H9 (cell line): ENCODE results near the gene EGLN1. TPM values are rescaled to one million over a fixed set of nuclear protein-coding genes. Genes with fewer than 3 reads are reported as not detected.

Experiments used
- DNase-seq: peaks from one replicate; pipeline ENCODE4 v3.0.0-alpha.2; 2017
- H2AFZ ChIP-seq: one replicate; pipeline ENCODE4 v1.6.1; 2013; ENCODE audit warnings: mild to moderate bottlenecking, low read length, control low read depth, moderate library complexity
- H2AK5ac ChIP-seq: 2 replicates; pipeline ENCODE4 v1.6.1; 2013; ENCODE audit warnings: low read length, control low read depth, mixed read lengths; ENCODE audit not compliant: insufficient read length
- H2BK120ac ChIP-seq: one replicate; pipeline ENCODE4 v1.6.1; 2013; ENCODE audit warnings: low read depth, mild to moderate bottlenecking, low read length, control low read depth, inconsistent platforms; ENCODE audit not compliant: poor library complexity, severe bottlenecking
- H2BK12ac ChIP-seq: 2 replicates; pipeline ENCODE4 v1.6.1; 2013; ENCODE audit warnings: low read length, control low read depth, mixed read lengths, low read depth; ENCODE audit not compliant: insufficient read length
- H2BK15ac ChIP-seq: 2 replicates; pipeline ENCODE4 v1.6.1; 2013; ENCODE audit warnings: low read depth, low read length, control low read depth
- H2BK20ac ChIP-seq: one replicate; pipeline ENCODE4 v1.6.1; 2013; ENCODE audit warnings: low read depth, mild to moderate bottlenecking, low read length, control low read depth, inconsistent platforms; ENCODE audit not compliant: poor library complexity, severe bottlenecking
- H2BK5ac ChIP-seq: 2 replicates; pipeline ENCODE4 v1.6.1; 2013; ENCODE audit warnings: low read length, control low read depth, mixed read lengths; ENCODE audit not compliant: insufficient read length
- H3K14ac ChIP-seq: 2 replicates; pipeline ENCODE4 v1.6.1; 2013; ENCODE audit warnings: low read length, control low read depth; ENCODE audit not compliant: insufficient read depth
- H3K18ac ChIP-seq: 2 replicates; pipeline ENCODE4 v1.6.1; 2013; ENCODE audit warnings: low read depth, mild to moderate bottlenecking, mixed read lengths, low read length, control low read depth; ENCODE audit not compliant: insufficient read length
- H3K23ac ChIP-seq: 2 replicates; pipeline ENCODE4 v1.6.1; 2013; ENCODE audit warnings: low read length, control low read depth, mixed read lengths, low read depth; ENCODE audit not compliant: insufficient read length
- H3K23me2 ChIP-seq: 2 replicates; pipeline ENCODE4 v1.6.1; 2013; ENCODE audit warnings: low read depth, mild to moderate bottlenecking, mixed read lengths, low read length, control low read depth; ENCODE audit not compliant: insufficient read length, poor library complexity, severe bottlenecking
- H3K27ac ChIP-seq: 2 replicates; pipeline ENCODE4 v1.5.1; 2013; ENCODE audit warnings: low read length, control low read depth, mixed read lengths, low read depth; ENCODE audit not compliant: insufficient read length
- H3K27me3 ChIP-seq: 2 replicates; pipeline ENCODE4 v1.6.1; 2013; ENCODE audit warnings: low read length, control low read depth, inconsistent platforms; ENCODE audit not compliant: insufficient read depth
- H3K4ac ChIP-seq: 2 replicates; pipeline ENCODE4 v1.6.1; 2013; ENCODE audit warnings: low read depth, mild to moderate bottlenecking, control low read depth, inconsistent platforms, low read length, moderate library complexity
- H3K4me1 ChIP-seq: 2 replicates; pipeline ENCODE4 v1.6.1; 2013; ENCODE audit warnings: low read length, control low read depth, inconsistent platforms; ENCODE audit not compliant: insufficient read depth
- H3K4me2 ChIP-seq: 2 replicates; pipeline ENCODE4 v1.6.1; 2013; ENCODE audit warnings: low read length, control low read depth, mixed read lengths; ENCODE audit not compliant: insufficient read length, insufficient read depth
- H3K56ac ChIP-seq: 2 replicates; pipeline ENCODE4 v1.6.1; 2013; ENCODE audit warnings: low read depth, mild to moderate bottlenecking, mixed read lengths, low read length, control low read depth; ENCODE audit not compliant: insufficient read length
- H3K79me1 ChIP-seq: 2 replicates; pipeline ENCODE4 v1.6.1; 2013; ENCODE audit warnings: low read depth, mild to moderate bottlenecking, moderate library complexity, low read length, control low read depth, inconsistent platforms; ENCODE audit not compliant: insufficient read depth, poor library complexity, severe bottlenecking
- H3K79me2 ChIP-seq: 2 replicates; pipeline ENCODE4 v1.6.1; 2013; ENCODE audit warnings: low read length, control low read depth, inconsistent platforms; ENCODE audit not compliant: insufficient read depth
- H3K9ac ChIP-seq: 2 replicates; pipeline ENCODE4 v1.6.1; 2013; ENCODE audit warnings: low read length, control low read depth, mixed read lengths; ENCODE audit not compliant: insufficient read length; ENCODE audit errors: extremely low read depth
- H3K9me3 ChIP-seq: one replicate; pipeline ENCODE4 v1.6.1; 2013; ENCODE audit warnings: low read depth, low read length, inconsistent platforms; ENCODE audit not compliant: control insufficient read depth
- H3T11ph ChIP-seq: one replicate; pipeline ENCODE4 v1.6.1; 2013; ENCODE audit warnings: mild to moderate bottlenecking, low read length, control low read depth, inconsistent platforms
- H4K20me1 ChIP-seq: one replicate; pipeline ENCODE4 v1.6.1; 2013; ENCODE audit not compliant: control insufficient read depth, insufficient read length, insufficient read depth
- H4K5ac ChIP-seq: 2 replicates; pipeline ENCODE4 v1.6.1; 2013; ENCODE audit warnings: low read depth, mild to moderate bottlenecking, mixed read lengths, low read length, control low read depth; ENCODE audit not compliant: insufficient read length
- H4K8ac ChIP-seq: replicated peaks from 2 replicates; pipeline ENCODE4 v1.6.1; 2013; ENCODE audit warnings: low read length, control low read depth, mixed read lengths, low read depth; ENCODE audit not compliant: insufficient read length
- H4K91ac ChIP-seq: 2 replicates; pipeline ENCODE4 v1.6.1; 2013; ENCODE audit warnings: low read depth, mild to moderate bottlenecking, moderate library complexity, mixed read lengths, low read length, control low read depth; ENCODE audit not compliant: insufficient read length
- H3K27ac Mint-ChIP-seq, 3 experiments: 2 replicates in 2 of 3; 3 replicates in 1 of 3; pipeline ENCODE4 v1.8.0; 2020 to 2021; ENCODE audit warnings: mixed read lengths in 3 of 3, mild to moderate bottlenecking in 1 of 3, moderate library complexity in 1 of 3
- H3K27me3 Mint-ChIP-seq: 2 replicates; pipeline ENCODE4 v1.8.0; 2021; ENCODE audit warnings: low read depth, mild to moderate bottlenecking, moderate library complexity, mixed read lengths
- H3K36me3 Mint-ChIP-seq, 3 experiments: 2 replicates in 2 of 3; 3 replicates in 1 of 3; pipeline ENCODE4 v1.8.0; 2020 to 2021; ENCODE audit warnings: low read depth in 3 of 3, mixed read lengths in 3 of 3; ENCODE audit not compliant: insufficient read depth in 1 of 3
- H3K4me1 Mint-ChIP-seq, 2 experiments: 2 replicates each; pipeline ENCODE4 v1.8.0; 2020; ENCODE audit warnings: mixed read lengths in 2 of 2
- H3K4me3 Mint-ChIP-seq, 2 experiments: 2 replicates in 1 of 2; 3 replicates in 1 of 2; pipeline ENCODE4 v1.8.0; 2020 to 2021; ENCODE audit warnings: mild to moderate bottlenecking in 2 of 2, mixed read lengths in 2 of 2, moderate library complexity in 1 of 2
- H3K9me3 Mint-ChIP-seq, 2 experiments: 2 replicates in 1 of 2; 3 replicates in 1 of 2; pipeline ENCODE4 v1.8.0; 2020; ENCODE audit warnings: mild to moderate bottlenecking in 2 of 2, mixed read lengths in 2 of 2, moderate library complexity in 1 of 2
- WGBS: extraction: QIAGEN DNeasy Blood & Tissue Kit; methylation state at CpG from one replicate; pipeline ENCODE4 v1.1.7; 2013; ENCODE audit warnings: missing lambda C conversion rate, low lambda C conversion rate, mixed read lengths; ENCODE audit not compliant: insufficient read length; ENCODE audit errors: extremely low coverage; 5-methylcytosine and 5-hydroxymethylcytosine counted together
- total RNA-seq: library from RNA; stranded (reverse); gene quantifications from 2 replicates; pipeline ENCODE4 v1.2.1, GENCODE V29; 2021
- TF ChIP-seq, protein P1 (sequence below): fragments of 200-600 bp; sonication (generic); conservative IDR thresholded peaks from 3 replicates; pipeline ENCODE4 v1.8.0; 2021; ENCODE audit warnings: antibody characterized with exemption, mild to moderate bottlenecking

The EGLN1 gene
- total RNA-seq, 1 experiment from 2014 or later, result 8.4 TPM

DNA sequence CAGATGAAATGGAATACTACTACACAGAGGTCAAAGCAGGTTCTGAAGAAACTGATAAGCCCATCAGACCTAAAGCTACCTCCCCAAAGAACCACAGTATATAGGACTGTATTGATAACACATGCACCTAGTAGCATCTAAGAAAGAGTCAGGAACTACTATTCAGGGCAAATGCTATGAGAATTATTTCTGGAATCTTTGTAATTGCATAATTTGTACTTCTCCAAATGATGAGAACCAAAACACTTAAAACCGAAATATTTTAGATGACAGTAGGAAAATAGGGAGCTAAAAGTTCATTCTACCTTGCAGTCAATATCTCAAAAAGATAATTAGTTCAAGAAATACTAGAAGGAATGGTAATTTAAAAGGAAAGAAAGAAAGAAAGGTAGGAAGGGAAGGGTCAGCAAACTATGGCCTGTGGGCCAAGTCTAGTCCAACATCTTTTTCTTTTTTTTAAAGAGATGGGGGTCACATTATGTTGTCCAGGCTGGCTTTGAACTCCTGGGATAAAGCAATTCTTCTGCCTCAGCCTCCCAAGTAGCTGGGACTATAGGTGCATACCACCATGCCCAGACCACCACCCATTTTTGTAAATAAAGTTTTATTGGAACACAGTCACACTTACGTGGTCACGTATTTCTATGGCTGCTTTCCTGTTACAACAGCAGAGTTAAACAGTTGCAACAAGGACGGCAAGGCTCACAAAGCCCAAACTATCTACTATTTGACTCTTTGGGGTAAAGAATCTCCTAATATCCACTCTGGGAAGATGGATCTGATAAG, 24.0 kb downstream of the EGLN1 start:
- H3K4me1 ChIP-seq, result peaks cover 7% of the 10 kb centered on the region; the same call in 1 of the 2 replicates
- no peak overlapping the region for H3K56ac ChIP-seq
- no peaks in the 10 kb centered on the region for H3K79me2 ChIP-seq

More for the DNA sequence above, 24.0 kb downstream of the EGLN1 start:
- H3K4ac ChIP-seq, result no peak overlapping the region
- no peak overlapping the region for H3K4me2 ChIP-seq
- H2BK120ac ChIP-seq, result no peak overlapping the region
- H3K36me3 Mint-ChIP-seq, result no peaks in the 10 kb centered on the region
- no CpG with 5 or more reads among the region's 4 CpGs for WGBS
- H3K14ac ChIP-seq, result no peak overlapping the region
- H3K18ac ChIP-seq, result no peak overlapping the region
- H2BK5ac ChIP-seq, result no peak overlapping the region
- no peak overlapping the region for H2BK20ac ChIP-seq
- peaks cover 7 to 10% of the 10 kb centered on the region in 2 experiments; a peak in 3 of 4 replicates for H3K4me1 Mint-ChIP-seq
- H4K8ac ChIP-seq, result no peak overlapping the region
- H3K27ac ChIP-seq, result no peak overlapping the region
- no peak overlapping the region for H3K27ac Mint-ChIP-seq
- H4K91ac ChIP-seq, result no peak overlapping the region
- no peaks in the 10 kb centered on the region for H3K27me3 ChIP-seq
- no peaks in the 10 kb centered on the region for H3K9me3 Mint-ChIP-seq
- no peak overlapping the region for H3K23ac ChIP-seq
- no peaks in the 10 kb centered on the region for H3K27me3 Mint-ChIP-seq
- H3K4me3 Mint-ChIP-seq, result no peak overlapping the region
- H2AFZ ChIP-seq, result no peak overlapping the region
- H2BK12ac ChIP-seq, result no peak overlapping the region
- TF ChIP-seq, protein P1, sequence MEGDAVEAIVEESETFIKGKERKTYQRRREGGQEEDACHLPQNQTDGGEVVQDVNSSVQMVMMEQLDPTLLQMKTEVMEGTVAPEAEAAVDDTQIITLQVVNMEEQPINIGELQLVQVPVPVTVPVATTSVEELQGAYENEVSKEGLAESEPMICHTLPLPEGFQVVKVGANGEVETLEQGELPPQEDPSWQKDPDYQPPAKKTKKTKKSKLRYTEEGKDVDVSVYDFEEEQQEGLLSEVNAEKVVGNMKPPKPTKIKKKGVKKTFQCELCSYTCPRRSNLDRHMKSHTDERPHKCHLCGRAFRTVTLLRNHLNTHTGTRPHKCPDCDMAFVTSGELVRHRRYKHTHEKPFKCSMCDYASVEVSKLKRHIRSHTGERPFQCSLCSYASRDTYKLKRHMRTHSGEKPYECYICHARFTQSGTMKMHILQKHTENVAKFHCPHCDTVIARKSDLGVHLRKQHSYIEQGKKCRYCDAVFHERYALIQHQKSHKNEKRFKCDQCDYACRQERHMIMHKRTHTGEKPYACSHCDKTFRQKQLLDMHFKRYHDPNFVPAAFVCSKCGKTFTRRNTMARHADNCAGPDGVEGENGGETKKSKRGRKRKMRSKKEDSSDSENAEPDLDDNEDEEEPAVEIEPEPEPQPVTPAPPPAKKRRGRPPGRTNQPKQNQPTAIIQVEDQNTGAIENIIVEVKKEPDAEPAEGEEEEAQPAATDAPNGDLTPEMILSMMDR, result no peak
- no peaks in the 10 kb centered on the region for H3K23me2 ChIP-seq
- H3K9me3 ChIP-seq, result no peaks in the 10 kb centered on the region
- no peak overlapping the region for H4K5ac ChIP-seq
- no peak overlapping the region for H2BK15ac ChIP-seq
- H3T11ph ChIP-seq, result no peak overlapping the region
- no peak overlapping the region for H3K9ac ChIP-seq
- DNase-seq, result no peak
- no peaks in the 10 kb centered on the region for H3K79me1 ChIP-seq
- no peaks in the 10 kb centered on the region for H4K20me1 ChIP-seq
- no peak overlapping the region for H2AK5ac ChIP-seq
